Forelimb muscle (tissue), 1 donor: ENCODE results near the gene GOLGA6L9. TPM values are rescaled to one million over a fixed set of nuclear protein-coding genes. Genes with fewer than 3 reads are reported as not detected.
"Not testable (repeated sequence)": the region's sequence is repeated elsewhere in the genome, so short reads cannot be mapped to it uniquely, and the experiment has no call there.

Source experiments
- DNase-seq: peaks from one replicate; pipeline ENCODE4 v3.0.0-alpha.2; 2013; ENCODE audit warnings: low read depth
- polyA plus RNA-seq: library from polyadenylated mRNA; unstranded; fragments of 120-200 nt; gene quantifications from one replicate; pipeline ENCODE4 v1.2.1, GENCODE V29; 2013; ENCODE audit not compliant: insufficient read length

The GOLGA6L9 gene, protein sequence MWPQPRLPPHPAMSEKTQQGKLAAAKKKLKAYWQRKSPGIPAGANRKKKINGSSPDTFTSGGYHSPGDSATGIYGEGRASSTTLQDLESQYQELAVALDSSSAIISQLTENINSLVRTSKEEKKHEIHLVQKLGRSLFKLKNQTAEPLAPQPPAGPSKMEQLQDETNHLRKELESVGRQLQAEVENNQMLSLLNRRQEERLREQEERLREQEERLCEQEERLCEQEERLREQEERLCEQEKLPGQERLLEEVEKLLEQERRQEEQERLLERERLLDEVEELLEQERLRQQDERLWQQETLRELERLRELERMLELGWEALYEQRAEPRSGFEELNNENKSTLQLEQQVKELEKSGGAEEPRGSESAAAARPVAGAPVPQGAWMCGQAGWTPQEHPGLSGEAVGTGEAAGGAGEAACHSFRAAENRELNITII
- 3.9 TPM for polyA plus RNA-seq

DNA sequence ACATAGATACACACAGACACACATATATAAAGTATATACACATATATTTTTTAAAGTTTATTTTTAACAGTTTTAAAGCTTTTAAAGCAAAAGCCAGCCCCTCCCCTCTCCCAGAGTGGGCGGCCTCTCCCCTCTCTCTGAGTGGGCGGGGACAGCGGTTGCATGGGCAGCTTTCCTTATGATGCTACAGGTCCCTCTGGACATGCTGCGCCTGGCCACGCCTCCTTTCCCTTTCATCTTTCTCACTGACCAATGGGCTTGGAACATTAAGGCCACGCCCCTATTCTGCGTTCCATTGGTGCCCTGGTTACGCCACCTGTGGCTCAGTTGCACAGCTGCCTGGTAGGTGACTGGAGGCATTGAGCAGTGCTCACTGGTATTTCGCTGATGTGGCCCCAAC is at the start of gene GOLGA6L9:
GOLGA6L9 (plus strand) TSS at position 124 of the 400 bp plus-strand sequence; CDS start at position 388, 264 bp downstream.
- not testable (repeated sequence) for DNase-seq

DNA sequence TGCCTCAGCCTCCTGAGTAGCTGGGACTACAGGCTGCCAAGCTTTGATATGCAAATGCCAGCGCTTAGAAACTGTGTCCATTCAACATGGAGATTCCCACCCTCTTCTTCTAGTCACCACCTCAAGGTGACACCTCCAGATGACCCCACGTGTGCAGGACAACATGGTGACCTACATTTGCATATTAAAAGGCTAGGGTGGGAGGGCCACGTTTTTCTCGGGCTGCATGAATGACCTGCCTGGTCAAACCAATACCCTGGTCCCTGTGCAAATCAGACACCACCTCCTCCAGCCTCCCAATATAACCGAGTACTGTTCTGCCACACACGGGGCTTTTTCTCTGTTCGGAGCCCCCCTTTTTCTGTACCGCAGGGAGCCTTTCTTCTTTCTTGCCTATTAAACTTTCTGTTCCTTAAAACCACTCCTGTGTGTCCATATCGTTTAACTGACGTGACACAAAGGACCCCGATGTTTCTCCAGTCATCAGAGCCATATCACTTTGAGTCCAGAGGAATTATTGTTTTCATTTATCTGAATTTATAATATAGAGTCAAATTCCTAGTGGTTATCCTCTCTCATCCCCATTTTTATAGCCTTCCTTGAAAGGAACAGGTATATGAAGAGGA is 48.2 kb upstream of the GOLGA6L9 start:
- DNase-seq = not testable (repeated sequence)

DNA sequence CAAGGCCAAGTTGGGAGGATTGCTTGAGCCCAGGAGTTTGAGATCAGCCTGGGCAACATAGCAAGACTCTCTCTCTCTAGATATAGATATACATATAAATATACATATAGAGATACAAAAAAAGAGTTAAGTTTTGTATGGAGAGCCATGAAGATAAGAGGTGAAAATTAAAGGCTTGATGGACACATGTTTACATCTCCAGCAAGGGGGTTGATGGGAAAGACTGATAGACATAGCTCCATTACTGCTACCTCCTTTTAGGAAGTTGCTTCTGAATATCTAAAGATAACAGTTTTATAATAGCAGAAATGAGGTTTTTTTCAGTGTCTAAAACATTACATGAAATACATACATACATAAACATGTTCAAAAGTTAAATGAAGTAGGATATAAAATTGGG is 42.4 kb upstream of the GOLGA6L9 start:
- DNase-seq = not testable (repeated sequence)

DNA sequence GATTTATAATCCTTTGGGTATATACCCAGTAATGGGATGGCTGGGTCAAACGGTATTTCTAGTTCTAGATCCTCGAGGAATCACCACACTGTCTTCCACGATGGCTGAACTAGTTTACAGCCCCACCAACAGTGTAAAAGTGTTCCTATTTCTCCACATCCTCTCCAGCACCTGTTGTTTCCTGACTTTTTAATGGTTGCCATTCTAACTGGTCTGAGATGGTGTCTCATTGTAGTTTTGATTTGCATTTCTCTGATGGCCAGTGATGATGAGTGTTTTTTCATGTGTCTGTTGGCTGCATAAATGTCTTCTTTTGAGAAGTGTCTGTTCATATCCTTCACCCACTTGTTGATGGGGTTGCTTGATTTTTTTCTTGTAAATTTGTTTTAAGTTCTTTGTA is 39.5 kb upstream of the GOLGA6L9 start:
- DNase-seq = not testable (repeated sequence)

DNA sequence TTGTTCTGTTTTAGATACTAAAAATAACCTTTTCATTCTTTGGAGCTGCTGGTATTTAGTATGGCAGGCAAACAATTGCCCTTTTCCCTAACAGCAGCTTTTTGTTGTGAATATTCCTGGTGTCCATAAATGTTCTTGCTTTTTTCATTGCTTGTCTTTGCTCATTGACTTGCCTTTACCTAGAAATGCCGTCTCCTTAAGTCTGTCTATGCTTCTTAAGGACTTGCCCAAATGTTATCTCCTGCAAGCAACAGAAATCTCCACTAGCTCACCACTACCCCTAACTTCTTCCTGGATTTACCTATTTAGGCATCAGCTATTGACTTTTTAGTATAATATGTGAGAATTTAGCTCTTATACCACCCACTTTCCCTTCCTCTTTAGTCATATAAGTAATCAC is 37.5 kb upstream of the GOLGA6L9 start:
- not testable (repeated sequence) for DNase-seq

DNA sequence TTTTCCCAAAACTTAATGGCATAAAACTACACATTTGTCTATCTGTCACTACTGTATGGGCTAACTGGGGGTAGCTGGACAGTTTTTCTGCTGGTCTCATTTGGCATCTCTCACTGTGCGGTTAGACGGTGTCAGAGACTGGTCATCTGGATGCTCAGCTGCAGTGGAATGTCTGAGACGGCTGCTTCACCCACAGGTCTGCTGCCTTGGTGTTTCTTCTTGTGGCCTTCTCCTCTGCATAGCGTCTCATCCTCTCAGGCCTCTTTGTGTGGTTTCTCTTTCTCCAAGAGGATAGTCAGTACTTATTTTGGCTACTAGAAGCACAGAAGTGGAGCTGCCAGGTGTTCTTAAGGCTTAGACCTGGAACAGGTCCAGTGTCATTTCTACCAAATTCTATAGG is 35.9 kb upstream of the GOLGA6L9 start:
- DNase-seq = no peak

DNA sequence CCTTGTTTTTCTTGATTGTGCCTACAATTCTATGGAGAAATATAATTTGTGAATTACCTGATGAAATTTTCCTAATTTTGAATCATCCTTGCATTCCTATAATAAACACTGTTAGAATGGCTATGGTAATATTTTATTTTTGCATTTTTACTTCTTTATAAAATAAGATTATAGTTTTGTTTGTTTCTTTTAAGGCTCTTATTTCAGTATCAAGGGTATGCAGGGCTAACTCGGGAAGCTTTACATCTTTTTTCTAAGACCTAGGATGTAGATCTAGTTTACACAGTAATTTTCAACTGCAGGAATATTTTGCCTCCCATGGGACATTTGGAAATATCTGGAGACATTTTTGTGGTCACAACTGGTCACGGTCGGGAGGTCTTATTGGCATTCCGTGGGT is 33.8 kb upstream of the GOLGA6L9 start:
- not testable (repeated sequence) for DNase-seq

DNA sequence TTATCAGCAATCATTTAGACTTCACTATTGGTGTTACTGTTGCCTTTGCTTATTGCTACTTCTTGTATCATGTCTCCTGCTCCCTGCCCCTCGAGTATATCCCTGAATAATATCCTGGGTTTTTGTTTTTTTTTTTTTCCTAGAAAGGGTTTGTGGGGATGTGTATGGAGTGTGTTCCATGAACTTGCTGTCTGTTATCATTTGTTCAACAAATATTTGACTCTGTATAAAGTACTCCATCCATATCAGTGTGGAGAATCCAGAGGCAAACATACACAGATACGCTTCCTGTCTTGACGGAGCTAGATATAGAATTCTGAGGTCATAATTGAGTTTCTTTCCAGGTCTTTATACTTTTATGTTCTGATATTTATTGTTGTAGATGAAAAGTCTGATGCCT is 31.8 kb upstream of the GOLGA6L9 start:
- no peak for DNase-seq

DNA sequence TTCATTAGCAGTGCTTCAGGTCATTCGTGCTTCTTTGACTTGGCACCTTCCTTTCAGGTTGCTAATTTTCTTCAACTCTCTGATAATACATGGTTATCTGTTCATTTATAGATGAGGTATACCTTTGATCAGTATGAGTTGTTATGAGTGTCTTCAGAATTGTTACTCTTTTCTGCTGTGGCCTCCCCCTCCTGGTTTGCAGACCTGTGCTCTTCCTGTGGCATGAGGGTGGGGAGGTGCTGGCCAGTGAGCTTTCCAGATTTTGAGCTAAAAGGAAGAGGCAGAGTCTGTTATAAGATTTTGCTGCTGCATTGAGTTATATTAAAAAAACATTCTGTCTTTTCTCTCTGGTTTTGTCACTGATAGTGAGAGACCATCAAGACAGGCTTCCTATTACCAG is 30.8 kb upstream of the GOLGA6L9 start:
- DNase-seq = no peak

DNA sequence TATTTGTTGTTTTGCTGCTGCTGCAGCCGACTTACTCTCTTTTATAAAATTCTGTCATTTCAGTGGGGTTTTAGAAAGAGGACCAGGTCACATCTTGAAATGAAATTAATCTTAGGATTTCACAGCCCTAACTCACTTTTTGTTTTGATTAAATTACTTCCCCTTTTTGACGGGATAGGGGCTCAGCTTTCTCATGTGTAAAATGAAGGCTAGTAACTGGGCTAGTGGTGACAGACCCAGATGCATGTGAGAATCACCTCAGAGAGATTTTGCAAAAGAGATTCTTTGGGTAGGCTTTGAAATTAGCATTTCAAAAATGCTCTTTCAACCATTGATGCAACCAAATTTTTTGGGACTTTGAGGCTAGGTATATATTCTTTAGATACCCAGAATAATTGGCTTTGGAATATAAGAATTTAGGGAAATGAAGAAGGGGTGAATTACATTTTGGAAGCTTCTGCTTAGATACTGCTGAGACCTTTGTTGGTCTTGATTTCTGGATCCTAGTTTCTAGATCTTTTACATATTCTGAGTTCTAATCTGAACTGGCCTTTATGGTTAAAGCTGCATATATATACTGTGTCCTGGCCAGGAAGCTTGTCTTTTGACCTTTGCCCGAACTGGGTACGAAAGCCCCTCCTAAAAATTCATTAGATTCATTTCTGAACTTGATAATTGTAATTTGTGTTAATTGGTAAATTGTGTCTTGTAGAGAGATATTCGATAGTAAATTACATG is 30.1 kb upstream of the GOLGA6L9 start:
- DNase-seq = not testable (repeated sequence)

DNA sequence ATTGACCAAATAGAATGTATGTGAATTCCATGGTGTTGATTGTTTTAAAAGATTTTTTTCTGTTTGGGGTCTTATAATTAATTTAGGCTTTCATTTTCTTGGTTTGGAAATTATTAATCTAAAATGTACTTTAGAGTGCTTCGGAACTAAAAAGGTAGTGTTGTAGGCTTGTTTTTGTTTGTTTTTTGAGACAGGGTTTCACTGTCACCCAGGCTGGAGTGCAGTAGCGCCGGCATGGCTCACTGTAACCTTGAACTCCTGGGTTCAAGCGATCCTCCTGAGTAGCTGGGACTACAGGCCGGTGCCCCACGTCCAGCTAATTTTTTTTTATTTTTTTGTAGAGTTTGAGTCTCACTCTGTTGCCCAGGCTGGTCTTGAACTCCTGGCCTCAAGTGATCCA is 27.7 kb upstream of the GOLGA6L9 start:
- DNase-seq = not testable (repeated sequence)

DNA sequence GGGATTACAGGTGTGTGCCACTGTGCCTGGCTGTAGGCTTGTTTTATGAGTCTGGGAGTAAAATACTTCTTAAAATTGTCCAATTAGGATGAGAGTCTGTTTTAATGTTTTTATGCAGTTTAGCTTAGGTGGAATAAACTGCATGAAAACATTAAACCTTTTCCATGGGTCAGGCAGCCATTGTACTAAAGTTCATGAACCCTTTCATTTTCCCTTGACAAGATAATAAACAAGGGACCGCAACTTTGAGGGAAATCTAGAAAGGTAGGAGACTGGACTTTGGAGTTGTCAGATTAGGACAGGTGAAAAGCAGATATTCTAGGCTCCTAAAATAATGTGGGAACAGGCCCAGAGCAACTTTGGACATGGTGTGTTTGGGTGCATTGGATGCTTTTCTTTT is 27.3 kb upstream of the GOLGA6L9 start:
- not testable (repeated sequence) for DNase-seq

DNA sequence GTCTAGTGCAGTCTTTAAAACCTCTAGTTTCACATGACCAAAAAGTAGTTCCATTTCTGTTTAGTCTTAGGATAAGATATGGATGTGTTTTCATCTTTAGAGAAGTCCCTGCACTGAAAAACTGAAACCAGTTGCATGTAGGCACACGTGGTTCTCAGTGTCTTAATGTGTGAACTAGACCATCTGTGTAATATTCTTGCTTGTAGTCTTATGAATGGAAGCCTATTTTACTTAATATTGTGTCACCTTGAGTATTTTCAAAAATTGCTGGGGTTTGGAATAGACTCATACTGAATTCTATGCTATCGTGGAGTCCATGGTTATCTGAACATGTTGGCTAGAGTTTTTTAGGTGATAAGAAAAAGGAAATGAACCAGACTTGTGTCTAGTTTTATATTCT is 23.4 kb upstream of the GOLGA6L9 start:
- DNase-seq = not testable (repeated sequence)

DNA sequence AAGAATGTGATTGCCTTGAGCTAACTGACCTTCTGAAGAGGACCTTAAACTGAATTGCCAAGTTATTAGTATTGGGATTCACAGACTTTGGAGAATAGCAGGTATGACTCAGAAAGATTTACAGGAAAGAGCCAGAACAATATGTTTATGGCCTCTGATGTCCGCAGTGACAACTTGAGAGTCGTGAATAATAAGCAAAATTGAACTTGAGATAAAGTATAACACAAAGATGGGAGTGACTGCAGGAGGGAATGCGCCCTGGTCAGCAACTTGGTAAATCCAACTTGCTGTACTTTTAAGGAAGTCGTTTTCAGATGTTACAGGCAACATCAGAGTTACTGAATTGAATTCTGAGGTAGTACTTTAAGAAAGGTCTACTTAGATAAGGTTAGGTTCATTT is 19.3 kb upstream of the GOLGA6L9 start:
- DNase-seq = not testable (repeated sequence)

DNA sequence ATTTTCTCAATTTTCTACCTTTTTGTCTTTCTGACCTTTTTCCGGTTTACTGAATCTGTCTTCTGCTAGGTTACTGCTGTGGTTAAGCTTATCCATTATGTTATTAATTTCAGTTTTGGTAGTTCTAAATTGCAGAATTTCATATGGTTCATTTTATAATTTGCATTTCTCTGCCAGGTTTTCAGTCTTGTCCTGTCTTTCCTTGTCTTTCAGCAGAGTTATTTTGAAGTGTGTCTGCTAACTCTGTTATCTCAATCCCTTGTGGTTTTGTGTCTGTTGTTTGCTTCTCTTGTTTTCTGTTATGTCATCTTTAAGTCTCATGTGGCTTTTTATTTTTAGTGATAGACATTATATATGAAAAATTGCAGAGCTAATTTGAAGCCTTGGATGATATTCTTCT is 18.0 kb upstream of the GOLGA6L9 start:
- DNase-seq = not testable (repeated sequence)

DNA sequence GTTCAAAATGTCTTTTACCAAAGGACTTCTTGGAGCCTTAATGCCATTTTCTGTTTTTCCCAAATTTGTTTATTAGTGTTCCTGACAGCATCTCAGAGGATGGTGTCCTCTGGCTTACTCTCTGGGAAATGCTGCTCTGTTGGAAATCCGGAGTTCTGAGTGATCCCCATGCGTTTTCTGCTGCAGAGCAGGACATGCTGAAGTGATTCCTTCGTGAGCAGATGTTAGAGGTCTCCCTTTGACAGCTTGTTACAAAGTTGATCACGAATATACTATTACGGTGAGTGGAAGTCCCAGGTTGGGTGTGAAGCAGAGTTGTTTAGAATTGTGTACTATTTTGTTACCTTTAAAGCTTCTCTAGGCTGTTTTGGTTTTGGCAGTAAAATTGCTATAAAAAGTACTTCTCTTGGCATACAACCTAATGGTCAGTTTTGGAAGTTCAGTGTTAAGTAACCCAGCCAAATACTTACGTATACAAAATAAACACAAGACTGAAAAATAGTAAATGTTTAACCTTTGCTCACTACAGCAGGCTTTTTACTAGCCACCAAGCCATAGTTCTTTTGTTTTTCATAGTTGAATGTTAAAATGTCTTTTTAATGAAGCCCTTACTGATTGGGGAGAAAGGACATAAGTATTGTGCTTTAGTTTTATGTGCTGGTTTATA is 15.0 kb upstream of the GOLGA6L9 start:
- DNase-seq = peak; percentile 22

DNA sequence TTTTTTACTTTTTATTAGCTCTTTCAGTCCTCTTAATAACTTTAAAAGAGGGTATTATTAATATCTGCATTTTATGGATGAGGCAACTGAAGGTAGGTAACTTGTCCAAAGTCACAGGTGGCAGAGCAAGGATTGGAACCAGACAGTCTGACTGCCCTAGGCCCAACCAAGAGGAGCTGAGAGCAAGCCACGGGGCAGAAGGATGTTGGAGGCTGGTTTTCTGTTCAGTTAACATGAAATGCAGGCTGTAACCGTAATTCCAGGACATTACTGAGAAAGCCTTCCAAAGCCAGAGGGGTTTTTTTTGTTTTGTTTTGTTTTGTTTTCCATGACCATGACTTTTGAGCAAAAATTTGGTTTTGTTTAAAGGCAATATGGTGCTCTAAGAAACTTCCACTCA is 9.1 kb upstream of the GOLGA6L9 start:
- DNase-seq = not testable (repeated sequence)

DNA sequence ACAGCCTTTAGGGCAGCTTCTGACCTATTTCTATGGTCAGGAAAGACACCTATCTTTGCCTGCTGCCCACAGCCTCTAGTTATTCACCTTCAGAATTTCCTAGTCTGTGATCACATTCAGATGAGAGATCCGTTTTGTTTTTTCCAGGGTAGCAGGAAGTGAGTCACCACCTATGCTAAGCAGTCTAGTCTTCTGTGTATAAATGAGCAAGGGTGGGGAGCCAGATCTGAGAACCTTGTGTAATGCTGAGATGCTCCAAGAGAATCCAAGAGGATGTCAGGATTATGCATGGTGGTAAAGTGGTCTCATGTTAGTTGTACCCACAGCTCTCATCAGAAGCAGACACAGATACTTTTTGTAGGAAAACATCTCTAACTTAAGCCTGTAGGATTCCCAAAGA is 8.7 kb upstream of the GOLGA6L9 start:
- DNase-seq = not testable (repeated sequence)

DNA sequence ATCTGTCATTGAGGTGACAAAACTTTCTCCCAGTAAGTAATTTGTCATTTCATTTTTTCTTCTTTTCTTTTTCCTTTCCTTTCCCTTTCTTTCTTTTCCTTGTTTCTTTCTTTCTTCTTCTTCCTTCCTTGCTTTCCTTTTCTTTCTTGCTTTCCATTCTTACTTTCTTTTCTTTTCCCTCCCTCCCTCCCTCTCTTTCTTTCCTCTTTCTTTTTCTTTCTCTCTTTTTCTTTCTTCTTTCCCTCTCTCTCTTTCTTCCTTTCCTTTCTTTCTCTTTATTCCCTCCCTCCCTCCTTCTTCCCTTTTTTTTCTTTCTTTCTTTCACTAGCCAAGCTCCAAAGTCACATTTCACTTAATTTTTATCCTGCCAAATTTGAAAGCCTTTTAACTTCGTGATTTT is 2.5 kb upstream of the GOLGA6L9 start:
- DNase-seq = not testable (repeated sequence)

DNA sequence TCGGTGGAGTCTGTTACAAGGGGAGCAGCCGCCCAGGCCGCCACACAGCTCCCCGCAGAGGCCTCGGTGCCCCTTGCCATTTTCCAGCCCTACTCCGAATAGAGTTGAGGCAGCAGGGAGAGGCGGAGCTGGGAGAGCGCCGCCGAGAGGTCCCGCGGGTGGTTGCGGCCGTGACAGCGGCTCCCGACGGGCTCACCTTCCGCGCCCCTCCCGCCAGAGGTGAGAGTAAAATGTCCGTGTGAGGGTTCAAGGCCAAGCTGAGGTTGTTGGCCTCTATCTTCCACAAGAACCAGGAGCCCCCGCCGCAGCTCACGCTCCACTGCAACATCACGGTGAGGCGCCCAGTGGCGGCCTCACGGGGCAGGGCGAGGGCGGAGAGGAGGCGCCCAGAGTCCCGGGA is 15.8 kb downstream of the GOLGA6L9 start:
- DNase-seq = not testable (repeated sequence)

DNA sequence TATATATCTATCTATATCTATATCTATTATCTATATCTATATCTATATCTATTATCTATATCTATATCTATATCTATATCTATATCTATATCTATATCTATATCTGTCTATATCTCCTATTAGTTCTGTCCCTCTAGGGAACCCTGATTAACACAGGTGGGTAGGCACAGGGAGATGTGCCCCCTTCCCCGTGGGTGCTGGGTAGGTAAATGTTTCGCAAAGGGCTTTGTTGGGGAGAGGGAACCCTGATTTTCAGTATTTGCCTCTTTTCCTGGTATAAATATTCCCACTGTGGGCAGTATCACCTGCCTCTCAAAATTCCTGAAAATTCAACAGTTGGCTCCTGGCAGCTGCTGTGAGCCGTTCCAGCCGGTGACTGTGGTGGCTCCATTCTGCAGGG is 27.7 kb downstream of the GOLGA6L9 start:
- DNase-seq = not testable (repeated sequence)

DNA sequence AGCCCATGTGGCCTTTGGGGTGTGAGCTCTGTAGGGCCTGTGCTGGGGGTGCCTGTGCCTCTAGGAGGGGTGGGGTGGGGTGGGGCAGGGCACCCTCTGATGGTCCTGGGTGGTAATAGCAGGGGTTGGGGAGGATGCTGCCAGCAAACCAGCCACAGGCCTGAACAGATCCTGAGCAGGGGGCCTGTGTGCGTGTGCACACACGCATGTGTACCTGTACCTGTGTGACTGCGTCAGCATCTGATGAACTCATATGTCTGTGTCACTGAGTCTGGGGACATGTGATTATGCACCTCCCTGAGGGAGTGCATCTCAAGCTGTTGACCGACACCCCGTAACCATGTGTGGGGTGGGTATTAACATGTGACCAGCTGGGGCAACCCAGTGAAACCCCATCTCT is 36.0 kb downstream of the GOLGA6L9 start:
- not testable (repeated sequence) for DNase-seq
